ENCODE results near the gene URAD.
A peak's percentile ranks its signal among the peaks of the same experiment; 100 is the strongest.

The URAD gene

DNA sequence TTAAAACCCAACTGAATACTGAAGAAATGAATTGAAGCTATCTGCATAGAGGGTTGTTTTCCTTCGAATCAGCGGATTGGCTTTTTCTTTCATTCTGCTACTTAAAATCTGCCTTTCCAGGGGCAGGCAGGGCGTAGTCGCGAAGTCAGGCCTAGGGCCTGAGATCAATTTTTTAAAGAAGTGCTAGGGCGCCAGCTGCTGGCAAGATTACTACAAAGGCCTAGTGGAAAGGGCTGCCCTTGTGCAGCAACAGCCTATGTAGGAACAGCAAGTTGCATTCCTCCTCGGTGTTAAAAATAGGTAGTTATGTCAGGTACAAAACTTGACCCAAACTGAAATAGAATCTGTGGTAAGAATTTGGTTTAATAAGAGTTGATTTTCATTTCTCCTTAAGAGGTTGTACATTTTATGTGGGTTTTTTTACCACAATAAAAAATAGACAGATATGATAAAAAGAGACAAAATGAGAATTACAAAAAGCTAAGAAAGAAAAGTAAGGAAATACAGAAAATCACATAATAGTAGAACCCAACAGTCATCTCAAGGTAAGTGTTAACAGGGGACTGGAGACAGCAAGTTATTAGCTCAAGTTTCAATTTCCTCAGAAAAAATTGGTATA, 9.5 kb upstream of the URAD start:
- peak; percentile 48 for DNase-seq

DNA sequence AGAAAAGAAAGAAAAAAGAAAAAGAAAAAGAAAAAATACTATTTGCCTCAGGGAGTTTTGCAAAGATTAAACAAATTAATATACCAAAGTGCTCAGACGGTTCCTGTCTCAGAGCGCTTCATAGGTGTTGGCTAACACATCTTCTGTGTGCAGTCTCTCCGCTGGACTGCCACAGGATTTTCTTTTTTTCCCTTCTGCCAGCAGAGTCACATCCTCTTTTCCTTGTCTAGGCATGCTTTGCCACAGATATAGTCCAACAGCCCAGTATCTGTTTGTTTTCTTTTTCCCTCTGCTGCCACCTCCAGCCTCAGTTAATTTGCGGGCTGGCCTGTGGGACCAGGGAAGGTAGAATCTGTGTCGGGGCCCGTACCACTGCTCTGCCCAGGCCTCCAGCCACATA, 3.4 kb upstream of the URAD start:
- no peak for DNase-seq

GRCh38 chr13:27985600-27985999, 2.9 kb downstream of the URAD start:
- DNase-seq: no peak

- DNase-seq: no peak
These were observed 6.1 kb downstream of the URAD start for GRCh38 chr13:27982361-27982760.

DNA sequence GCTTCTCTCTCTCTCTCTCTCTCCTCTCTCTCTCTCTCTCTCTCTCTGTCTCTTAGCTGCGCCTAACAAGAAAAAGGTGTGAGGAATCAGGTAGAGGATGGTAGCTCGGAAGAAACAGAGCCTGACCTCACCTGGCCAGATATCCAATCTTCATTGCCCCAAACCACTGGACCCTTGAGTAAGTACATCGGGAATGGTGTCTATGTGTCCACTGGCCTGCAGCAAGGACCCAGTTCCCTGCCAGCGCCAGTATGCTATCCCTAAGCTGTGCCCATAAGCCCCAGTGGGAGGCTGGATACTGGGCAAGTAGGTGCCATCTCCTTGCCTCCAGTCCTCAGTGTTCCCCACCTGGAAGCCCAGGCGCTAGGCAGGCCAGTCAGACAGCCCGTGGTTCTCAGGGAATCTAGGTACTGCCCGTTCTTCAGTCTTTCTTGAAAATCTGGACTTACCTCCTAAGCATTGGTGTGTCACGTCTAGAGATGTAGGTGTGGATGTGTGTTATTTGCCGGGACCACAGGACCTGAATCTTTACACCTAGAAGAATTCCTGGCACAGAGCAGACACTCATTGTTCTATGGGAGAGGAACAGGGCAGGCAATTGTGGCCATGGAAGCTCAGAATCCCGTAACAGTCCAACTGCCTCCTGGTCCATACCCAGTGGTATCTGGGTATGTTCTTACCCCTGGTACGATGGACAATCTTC, 7.3 kb downstream of the URAD start:
- no peak for DNase-seq

- DNase-seq: no peak
These were observed 8.1 kb downstream of the URAD start for GRCh38 chr13:27980280-27980998.

DNA sequence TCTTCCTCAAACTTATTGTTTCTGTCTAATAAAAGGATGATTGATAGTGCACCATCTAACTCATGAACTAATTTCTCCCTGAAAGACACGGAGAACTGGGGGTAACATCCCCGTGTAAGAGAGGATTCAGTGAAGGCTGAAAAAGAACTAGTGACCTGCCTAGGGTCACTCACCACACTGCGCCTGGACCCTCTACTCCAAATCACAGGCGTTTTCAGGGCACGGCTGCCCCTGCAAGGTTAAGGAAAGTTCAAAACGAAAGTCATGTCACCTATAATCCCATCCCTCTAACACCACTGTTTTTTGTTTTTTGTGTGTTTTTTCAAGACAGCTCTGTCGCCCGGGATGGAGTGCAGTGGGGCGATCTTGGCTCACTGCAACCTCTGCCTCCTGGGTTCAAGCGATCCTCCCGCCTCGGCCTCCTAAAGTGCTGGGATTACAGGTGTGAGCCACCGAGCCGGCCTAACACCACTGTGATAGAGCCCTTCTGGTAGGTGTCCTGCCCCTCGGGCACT, 8.7 kb downstream of the URAD start:
- no peak for DNase-seq

DNA sequence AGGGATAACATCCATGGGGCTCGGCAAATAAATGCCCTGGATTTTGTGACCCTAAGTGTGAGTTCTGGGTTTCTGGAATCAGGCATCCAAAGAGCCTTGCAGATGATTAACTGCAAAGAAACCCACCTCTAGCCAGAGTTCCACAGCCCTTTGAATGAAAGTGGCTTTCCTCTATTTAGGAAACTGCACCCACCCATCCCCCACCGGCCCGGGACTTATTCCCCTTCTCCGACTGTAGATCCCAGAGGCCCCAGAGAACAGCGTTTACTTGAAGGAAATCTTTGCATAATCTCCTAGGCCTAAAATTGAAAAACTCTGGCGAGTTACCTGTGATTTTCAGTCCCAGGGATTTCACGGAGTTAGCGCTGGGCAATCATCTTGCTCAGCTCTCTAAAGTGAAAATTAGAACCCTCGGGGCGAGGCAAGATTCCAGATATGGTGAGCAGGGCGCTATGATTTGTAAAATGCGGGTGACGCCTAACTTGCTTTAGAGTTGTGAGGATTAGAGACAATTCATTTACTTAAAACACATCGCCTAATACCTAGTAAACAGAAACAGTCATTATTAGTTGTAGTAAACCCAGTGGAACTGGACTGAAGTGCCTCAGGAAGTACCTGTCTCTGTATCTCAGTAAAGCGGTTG, 9.4 kb downstream of the URAD start:
- DNase-seq: no peak

GRCh38 chr13:27978301-27978968, 10.1 kb downstream of the URAD start:
- no peak for DNase-seq

- no peak for DNase-seq
These were observed 10.8 kb downstream of the URAD start for GRCh38 chr13:27977476-27978300.

GRCh38 chr13:27976362-27977091, 12.0 kb downstream of the URAD start:
- DNase-seq: no peak

DNA sequence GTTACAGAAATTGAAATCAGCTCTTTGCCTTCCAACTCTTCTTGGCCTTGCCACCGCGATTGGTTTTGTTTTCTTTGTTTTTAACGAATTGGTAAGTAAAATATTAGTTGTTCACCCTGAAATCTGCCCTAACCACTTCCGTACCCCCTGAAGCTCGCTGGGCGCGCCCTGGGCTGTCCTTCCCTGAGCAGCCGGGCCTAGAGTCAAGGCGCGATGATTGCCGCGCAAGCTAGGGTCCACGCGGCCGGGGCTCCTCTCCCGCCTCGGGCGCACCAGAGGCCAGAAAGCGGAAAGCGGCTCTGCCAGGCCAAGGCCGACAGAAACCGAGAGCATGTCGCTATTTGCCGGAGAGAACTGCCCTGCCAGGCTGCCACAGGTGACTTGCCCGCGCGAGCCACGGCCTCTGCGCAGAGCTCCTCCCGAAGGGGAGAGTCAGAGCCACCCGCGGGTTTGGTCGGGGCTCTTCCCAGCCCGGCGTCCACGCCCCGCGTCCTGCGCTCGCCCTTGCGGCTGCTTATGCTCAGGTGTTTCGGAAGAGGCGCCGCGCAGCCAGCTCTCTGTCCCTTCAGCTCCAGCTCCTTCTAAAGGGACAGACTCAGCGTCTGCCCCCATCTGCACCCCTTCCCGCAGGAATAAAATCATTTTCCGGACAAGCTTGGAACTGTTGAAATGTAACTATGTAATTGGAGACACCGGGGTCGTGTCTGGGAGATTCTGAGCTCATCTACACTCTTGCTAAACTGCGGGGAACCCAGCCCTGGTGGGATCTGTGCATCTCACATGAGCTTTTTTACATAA, 12.7 kb downstream of the URAD start:
- no peak for DNase-seq

- DNase-seq: no peak
These were observed 14.4 kb downstream of the URAD start for GRCh38 chr13:27973961-27974662.

DNA sequence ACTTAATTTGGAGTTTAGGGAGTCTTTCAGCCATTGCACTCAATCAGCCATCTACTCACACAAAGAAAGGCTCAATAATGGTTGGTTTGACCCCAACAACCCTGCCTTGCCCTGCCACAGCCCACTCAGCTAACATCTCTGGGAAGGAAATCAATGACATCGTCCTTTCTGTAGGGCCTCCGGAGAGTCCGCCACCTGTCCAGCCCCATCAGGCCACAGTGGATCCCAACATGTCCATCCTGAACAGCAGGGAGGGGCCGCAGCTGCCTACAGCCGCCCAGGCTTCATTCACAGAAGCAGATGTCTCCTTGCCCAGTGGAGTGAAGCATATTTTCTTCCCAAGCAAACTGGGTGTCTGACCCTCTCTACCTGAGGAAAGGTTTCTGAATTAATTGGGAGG, 15.2 kb downstream of the URAD start:
- DNase-seq: no peak

GRCh38 chr13:27972478-27972820, 16.0 kb downstream of the URAD start:
- DNase-seq: no peak

DNA sequence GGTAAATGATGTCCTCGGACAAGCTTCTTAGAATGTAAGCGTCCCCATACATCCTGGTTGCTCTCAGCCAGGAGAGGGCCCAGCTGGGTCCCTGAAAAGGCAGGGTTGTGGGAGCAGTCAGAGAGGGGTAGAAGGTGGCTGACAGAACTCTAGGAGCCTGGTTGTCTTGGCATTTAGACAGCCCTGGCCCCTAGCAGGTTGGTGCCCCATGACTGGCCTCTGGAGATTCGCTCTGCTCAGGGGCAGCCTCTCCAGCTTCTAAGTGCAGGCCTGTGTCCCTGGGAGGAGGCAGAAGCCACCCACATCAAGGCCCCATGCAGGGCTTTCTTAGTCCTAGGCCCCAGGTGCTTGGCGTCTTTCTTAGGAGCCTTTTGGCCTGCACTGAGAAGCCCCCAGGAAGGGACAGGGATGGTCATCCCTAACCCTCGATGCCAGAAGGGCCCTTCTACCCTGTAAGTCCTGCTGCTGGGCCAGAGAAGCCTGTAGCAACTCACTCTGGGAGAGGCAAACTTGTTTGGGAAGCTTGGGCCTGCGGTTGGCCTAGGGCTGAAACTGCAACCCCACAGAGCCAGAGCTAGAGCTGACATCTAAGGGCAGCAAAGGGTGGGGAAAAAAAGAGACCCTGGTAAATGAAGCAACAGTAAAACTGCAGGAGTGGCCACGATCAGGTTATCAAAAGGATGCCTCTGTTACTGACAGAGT, 16.6 kb downstream of the URAD start:
- no peak for DNase-seq

DNA sequence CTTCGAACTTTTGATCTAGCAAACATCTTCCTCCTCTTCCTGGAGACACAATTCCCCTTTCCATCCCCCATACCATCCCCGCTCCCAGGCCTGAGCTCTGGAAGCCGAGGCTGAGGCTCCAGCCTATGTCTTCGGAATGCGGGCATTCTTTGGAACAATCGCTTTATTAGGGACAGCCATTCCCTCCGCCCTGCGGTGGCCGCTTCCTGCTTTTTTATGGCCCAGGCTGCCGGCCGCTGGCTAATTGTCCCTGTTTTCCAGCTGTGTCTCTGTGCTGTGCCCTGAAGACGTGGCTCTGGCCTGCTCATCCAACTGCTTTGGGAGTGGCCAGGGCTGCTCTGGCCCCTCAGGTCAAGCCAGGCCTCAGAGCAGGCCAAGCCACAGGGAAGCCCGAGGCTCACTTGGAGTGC, 17.3 kb downstream of the URAD start:
- no peak for DNase-seq

GRCh38 chr13:27970382-27971235, 17.9 kb downstream of the URAD start:
- DNase-seq: no peak

Measured in fibroblast of skin of scalp (primary cell).